ENCODE measurements around the gene MPP3.

The MPP3 gene

DNA sequence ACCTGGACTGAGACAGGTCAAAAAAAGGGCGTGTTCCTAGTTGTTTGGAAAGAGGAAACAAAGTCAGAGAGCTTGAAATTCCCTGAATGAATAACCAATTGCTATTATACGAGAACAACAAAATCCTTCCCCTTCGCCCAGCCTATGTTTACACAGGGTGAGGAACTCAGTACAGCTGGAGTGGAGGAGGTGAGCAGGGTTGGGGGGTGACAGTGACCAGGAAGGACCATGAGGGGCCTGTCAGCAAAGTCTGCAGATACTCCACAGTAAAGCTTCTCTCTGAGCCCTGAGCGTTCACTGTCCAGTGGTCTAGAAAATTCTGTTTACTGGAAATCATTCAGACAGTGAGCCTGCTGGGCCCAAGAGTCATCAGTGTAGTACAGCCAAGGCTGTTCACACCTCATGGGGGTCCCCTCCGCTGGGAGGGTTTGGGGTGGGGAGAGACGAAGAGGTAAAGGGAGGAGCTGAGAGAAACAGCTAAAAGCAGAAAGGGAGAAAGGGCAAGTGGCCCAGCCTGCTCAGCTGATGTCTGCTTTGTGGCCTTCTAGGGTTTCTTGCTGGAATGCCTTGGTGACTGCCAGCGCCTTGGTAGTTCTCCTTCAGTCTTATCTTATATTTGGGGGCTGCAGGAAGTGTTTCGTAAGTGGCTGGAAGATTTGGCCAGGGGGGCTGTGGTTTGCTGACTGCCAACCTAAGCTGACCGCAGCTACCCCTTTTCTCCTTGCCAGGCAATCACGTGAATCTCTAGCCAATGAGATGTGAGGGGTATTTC, 59.9 kb downstream of the MPP3 start:
- DNase-seq (ENCODE audit: low spot score): no peak

DNA sequence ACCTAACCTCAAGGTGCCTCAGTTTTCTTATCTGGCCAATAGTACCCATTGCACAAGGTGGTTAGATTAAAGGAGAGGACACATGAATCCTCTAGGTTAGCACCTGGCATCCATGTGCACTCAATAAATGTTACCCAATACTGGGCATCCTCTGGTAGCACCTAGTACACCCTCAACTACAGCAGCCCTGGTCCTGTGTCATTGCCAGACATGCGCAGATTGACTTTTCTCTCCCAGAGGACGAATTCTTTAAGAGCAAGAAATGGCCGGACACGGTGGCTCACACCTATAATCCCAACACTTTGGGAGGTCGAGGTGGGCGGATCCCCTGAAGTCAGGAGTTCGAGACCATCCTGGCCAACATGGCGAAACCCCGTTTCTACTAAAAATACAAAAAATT, 61.5 kb downstream of the MPP3 start:
- no peak for DNase-seq (ENCODE audit: low spot score)

DNA sequence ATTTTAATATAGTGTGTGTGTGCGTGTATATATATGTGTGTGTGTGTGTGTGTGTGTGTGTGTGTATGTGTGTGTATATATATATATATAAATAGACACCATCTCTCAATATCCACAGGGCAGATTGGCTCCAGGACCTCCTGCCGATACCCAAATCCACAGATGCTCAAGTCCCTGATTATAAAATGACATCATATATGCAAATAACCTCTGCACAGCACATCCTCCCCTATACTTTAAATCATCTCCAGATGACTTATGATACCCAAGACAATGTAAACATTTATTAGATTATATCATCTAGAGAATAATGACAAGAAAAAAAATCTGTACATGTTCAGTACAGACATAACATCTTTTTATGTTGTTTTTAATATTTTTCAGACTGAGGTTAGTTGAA, 62.0 kb downstream of the MPP3 start:
- no peak for DNase-seq (ENCODE audit: low spot score)

DNA sequence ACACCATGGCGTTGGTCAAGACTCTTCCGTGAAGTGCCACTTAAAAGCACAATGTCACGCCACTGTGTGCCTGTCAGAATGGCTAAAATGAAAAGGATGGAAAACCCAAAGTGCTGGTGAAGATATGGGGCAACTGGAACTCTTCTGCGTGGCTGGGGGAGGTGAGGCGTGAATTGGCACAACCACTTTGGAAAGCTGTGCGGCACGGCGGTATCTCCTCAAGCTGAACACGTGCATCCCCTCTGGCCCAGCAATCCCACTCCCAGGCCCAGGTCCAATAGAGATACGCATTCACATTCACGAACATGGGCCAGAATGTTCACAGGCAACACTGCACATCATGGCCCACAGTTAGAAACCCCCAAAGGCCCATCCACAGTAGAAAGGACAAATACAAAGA, 63.1 kb downstream of the MPP3 start:
- no peak for DNase-seq (ENCODE audit: low spot score)

DNA sequence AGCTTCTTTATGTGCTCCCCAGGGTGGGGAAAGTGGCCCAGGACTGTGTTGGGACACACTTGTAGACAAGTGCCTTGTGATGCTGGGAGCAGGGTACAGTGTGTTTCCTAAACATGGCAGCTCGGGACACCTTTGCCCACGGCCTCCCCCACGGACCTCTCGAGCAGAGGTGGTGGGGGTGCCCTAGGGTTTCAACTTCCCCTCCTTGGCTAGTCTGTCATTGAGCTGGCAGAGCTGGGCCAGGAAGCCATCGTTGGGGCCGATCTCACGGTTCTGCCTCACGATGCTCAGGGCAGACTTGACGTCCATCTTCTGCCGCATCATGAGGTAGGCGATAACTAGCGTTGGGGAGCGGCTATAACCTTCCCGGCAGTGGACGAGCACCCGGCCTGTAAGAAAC, 63.5 kb downstream of the MPP3 start:
- no peak for DNase-seq (ENCODE audit: low spot score)

DNA sequence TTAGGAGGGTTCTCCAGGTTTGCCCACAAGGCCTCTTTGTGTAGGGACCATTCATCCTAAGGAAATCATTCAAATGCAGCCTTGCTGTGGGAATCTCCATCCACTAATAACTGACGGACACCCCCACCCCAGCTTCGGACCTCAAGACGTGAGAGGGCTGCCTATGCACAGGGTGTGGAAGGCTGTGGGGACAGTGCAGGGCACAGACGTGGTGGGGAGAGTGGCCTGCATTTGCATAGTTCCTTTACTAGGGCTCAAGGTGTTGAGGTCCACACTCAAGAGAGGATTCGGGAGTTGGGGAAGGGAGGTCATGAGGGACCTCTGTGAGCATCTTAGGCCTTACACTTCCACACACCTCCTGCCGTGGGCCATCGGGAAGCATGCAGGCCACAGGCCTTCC, 64.0 kb downstream of the MPP3 start:
- DNase-seq (ENCODE audit: low spot score): no peak

DNA sequence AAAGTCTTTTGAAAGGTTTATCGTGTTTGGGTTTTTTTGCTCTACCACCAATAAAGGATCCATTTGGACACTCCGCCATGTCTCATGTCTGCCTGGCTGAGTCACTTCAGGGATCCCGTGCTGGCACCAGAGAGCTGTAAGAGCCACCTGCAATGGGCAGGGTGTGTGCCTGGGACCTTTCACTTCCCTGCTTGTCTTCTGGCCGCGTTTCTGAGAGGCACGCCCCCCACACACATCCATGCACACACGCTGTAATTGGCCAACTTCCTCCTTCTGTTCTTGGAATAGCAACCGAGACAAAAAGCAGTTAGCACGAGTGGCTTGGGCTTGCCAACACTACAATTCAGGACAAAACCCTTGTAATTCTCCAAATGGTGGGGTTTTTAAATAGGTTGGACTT, 64.6 kb downstream of the MPP3 start:
- no peak for DNase-seq (ENCODE audit: low spot score)

DNA sequence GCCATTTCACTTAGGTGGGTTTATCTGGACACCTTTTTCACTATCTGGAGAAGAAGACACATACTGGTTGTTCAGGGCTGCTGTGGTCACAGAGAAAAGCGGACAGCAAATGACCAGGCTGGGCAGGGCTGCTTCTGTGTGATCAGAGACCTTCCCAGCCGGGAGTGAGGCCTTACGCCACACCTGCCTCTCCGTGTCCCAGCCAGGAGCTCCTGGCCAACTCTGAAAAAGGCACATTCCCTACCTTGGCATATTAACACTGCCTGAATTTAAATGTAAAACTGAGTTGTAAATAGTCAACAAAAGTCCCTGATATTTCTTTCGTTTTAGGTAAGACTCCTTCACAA, 65.3 kb downstream of the MPP3 start:
- no peak for DNase-seq (ENCODE audit: low spot score)

DNA sequence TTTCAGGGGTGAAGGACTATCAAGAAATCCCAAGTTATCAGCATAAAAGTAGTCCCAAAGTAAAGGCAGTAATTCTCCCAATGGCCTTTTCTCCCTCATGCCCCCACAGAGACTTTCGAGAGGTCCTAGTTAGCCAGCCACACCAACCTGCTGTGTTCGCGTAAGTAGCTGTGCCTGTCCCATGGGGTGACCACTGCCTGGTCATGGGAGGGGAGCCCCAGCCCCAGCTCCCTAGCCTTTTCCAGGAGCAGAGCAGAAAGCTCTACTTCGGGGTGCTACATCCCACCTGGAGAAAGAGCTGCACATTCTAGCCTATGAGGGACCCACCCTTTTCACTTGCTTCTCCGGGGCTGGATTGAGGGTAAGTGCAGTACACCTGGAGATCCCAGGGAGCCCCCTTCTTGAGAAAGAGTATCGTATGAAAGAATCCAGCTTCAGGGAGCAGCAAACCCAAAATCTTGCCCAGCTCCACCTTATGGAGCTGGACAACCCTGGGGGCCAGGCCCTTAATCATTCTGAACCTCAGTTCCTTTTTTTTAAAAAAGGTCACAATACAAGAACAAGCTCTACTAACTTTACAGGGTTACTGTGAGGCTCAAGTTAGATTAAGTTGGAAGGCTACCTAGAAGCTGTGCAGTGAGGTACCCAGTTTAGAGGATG, 65.8 kb downstream of the MPP3 start:
- no peak for DNase-seq (ENCODE audit: low spot score)

DNA sequence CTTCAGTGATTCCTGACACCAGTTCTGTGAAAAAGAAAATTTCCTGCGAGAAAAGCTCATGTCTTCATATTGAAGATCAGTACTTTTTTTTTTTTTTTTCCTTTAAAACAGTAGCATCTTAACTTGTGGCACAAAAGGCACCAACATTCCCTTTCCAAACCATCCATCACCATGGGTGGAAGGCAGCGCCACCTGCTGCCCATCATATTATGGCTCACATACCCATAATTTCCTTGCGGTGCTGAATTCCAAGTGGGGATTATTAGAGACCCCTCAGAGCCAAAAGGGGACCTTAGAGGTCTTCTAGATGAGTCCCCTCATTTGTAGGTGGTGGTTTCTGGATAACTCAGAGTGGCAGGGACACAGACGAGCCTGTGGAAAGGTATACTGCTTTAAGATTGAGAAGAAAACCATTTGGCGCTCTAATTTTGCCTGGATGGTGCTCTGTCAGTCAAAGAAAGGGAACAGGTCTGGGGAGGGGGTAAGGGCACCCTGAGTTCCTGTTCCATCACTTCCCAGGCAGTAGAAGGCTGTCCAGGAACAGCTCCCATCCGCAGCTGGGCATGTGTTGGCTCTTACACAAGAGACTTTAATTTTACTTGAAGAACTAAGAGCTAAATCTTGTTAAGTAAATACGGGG, 66.4 kb downstream of the MPP3 start:
- DNase-seq (ENCODE audit: low spot score): peak; percentile 35

DNA sequence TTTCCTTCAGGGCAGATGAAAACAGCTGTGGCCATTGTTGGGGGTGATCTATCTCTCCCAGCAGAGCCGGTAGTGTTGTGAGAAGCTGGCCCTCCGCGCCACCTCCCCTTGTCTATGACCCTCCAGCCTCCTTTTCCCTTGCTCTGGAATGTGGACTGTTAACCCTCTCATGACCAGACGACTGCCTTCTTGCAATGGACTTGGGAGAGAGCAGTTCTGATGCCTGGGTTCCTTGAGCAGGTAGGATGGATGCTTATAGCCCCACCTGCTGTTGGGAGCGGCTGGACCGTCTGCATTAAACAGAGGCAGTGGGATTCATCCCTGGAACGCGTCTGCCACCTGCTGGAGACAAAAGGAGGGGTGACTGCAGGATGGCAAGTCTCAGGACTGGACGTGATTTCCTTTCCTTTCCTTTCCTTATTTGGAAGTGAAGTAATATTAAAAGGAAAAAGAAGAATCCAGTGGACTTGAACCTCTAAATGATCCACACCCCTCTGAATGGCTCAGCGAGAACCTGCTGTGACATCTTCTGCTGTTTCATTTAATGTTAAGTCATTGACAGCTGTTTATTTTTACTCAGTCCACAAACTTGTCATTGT, 72.6 kb downstream of the MPP3 start:
- DNase-seq (ENCODE audit: low spot score): peak; percentile 86

DNA sequence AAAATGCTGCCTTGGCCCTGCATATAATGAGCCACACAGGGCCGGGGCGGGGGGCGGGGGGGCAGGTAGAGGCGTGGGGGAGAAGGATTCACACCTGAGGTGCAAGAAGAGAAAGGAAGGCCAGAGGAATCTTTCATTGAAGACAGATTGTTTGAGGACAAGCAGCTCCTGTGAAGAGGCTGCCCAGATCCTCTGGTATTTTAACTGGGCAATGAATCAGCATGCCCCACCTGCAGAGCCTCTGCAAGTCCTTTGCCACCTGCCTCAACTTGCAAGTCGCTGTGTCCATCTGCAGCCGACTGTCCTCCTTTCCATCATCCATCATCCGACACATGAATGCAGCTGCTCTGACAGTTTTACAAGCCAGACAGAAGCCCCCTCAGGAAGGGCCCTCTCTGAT, 73.1 kb downstream of the MPP3 start:
- no peak for DNase-seq (ENCODE audit: low spot score)

DNA sequence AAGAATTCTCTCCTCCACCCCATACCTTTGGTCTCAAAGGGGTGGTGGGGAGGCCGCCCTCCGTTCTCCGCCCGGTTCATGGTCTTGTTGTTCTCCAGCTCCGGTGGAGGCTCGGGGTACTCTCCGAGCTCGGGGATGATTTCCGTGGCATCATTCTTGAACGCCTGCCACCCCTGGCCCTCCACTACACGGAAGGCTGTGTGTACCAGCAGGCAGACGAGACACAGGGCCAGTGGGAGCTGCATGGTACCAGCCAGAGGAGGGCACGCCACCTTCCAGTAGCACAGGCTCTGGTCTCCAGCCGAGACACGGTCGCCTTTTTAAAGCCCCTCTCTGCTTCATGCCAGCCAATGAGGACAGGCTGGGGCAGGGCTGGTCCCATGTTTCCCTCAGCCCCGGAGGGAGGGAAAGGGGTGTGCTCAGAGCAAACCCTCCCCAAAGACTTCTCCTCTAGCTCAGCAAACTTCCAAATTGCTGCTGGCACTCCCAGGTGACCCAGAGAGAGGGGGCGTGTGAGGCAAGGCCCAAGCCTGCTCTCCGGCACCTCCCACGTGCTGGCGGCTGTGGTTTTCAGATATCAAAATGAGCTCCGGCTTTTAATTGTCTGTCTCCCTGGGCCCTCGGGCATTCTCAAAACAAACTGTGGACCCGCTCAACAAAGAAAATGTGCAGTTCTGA, 74.3 kb downstream of the MPP3 start, which contains the start of gene SOST:
Gene SOST, minus strand, starts transcription at position 295 of the 678 bp plus-strand sequence. Its CDS starts 50 bp downstream, at position 245.
- no peak for DNase-seq (ENCODE audit: low spot score)

DNA sequence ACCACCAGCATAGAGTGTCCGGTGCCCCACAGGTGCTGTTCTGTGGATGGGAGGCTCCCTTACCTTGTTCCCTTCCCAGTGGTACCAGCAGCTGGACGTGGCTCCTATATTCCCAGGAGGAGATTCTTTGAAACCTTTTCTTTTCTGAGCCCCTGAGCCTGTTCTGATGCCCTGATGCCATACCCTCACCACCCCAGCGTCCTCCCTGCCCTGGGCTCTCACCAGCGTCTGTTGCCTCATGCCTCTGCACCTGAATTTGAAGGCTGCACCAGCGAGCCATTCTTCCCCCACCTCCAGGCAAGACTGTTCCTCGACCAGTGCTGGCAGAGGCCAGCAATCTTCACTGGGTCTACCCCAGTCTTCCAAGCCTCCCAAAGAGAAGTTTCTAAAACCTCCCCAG, 74.9 kb downstream of the MPP3 start:
- no peak for DNase-seq (ENCODE audit: low spot score)

DNA sequence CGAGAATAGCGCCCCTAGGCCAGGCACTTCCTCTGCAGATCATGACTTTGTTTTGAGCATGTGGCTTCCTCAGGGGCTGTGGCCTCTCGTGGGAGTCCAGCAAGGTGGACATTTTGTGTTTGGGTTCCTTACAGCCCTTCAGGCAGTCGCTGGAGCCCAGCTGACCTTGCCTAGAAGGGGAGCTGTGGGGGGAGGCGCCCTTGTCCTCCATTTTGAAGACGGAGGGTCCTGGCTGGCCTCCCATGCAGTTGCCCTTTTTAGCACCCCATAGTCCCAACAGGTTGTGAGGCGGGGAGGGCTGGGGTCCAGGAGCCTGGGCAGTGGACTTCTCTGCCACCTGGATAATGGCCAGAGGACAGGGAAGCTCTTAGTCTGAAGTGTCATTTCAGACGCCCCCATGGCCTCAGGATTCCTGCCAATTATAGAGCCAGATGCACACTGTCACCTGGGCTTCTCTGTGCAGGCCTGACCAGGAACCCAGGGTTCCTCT, 75.7 kb downstream of the MPP3 start:
- DNase-seq (ENCODE audit: low spot score): no peak

DNA sequence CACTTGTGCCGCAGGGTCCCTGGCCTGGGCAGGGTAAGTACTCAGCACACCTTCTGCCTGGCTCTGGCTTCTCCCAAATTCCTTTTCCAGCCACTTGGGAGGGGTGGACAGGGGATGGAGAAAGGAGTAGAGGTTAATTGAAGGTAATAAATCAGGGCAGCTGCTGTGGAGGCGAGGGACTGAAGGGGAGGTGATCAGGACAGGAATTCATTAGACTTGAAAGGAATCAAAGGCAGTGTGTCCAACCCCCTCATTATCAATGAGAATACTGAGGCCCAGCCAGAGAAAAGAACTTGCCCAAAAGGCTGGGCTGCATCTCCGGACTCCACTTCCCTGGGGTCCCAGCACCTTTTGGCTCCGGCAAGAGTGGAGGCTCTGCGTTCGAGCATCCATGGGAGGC, 76.7 kb downstream of the MPP3 start:
- no peak for DNase-seq (ENCODE audit: low spot score)

DNA sequence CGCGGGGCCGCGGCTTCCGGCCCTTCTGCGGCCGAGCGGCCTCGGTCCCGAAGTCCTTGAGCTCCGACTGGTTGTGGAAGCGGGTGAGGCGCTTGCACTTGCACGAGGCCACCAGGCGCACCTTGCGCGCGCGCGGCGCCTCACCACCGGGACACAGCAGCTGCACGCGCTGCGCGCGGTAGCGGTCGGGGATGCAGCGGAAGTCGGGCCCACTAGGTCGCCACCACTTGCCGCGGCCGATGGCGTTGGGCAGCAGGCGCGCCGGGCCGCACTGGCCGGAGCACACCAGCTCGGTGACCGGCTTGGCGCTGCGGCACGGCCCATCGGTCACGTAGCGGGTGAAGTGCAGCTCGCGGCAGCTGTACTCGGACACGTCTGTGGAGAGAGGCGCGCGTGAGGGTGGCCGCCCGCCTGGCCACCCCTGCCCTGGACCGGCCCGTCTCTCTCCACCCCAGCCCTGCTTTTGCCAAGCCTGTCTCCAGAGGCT, 77.5 kb downstream of the MPP3 start:
- no peak for DNase-seq (ENCODE audit: low spot score)

DNA sequence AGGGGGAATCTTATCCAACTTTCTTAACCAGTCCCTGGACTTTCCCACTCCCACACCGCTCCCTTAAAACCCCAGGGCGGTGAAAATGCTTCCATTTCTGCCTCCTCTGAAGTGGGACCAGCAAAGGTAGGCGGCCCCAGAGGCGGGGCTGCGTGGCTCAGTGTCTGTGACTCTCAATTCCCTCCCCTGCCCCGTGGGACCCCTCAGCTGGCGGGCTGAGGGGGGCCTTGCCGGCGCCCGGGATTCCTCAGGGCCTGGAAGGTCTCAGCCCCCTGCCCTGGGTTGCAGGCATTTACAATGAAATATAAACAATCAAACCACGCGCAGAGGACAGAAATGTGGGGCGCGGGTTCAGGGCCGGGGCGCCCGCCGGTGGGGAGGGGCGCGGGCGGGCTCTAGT, 78.0 kb downstream of the MPP3 start:
- DNase-seq (ENCODE audit: low spot score): no peak

DNA sequence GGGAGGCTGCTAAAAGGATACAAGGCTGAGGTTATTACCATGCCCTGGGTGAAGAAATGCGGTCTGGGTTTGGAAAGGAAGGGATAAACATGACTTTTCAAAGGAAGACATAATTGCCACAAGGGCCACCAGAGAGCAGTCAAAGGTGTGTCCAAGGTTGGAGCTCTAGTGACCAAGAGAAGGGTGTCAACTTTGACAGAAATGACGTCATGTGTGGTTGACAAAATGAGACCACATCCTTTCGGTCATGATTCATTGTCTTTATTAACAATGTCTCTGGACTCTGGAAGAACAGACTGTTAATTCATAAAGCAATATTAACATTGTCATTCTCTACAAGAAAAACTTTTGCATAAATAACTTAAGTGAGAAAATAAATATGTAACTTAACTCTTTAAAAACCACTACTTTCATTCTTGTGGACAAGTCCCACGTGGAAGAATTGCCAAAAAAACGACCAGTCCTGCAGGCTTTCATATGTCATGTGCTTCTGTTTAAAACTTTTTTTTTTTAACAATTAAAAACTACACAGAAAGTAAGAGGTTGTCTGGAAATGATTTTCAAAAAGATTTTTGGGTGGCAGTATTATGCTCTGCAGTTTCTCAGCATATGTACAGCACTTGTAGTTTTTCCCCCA, 79.3 kb downstream of the MPP3 start:
- DNase-seq (ENCODE audit: low spot score): no peak
